ENCODE data around the gene GALNT7.

DNA sequence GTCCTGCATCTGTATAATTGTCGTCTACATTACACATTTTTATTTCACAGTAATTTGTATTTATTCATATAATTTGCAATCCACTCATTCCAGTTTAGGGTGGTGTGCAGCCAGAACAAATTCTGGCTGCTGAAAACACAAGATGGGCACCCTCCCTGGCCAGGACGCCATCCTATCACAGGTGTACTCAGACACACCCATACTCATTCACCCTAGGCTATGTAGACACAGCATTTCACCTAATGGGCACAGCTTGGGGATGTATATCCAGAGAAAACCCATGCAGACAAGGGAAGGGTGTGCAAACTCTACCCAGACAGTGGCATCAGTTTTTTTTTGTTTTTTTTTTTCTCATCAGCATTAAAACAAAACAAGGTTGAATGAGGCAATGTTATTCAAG lies 92.4 kb downstream of the GALNT7 start:
- TF ChIP-seq, protein P1, sequence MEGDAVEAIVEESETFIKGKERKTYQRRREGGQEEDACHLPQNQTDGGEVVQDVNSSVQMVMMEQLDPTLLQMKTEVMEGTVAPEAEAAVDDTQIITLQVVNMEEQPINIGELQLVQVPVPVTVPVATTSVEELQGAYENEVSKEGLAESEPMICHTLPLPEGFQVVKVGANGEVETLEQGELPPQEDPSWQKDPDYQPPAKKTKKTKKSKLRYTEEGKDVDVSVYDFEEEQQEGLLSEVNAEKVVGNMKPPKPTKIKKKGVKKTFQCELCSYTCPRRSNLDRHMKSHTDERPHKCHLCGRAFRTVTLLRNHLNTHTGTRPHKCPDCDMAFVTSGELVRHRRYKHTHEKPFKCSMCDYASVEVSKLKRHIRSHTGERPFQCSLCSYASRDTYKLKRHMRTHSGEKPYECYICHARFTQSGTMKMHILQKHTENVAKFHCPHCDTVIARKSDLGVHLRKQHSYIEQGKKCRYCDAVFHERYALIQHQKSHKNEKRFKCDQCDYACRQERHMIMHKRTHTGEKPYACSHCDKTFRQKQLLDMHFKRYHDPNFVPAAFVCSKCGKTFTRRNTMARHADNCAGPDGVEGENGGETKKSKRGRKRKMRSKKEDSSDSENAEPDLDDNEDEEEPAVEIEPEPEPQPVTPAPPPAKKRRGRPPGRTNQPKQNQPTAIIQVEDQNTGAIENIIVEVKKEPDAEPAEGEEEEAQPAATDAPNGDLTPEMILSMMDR (IDR thresholded peaks at IDR 0.05), result no peak
- no peak for TF ChIP-seq POLR2A (IDR thresholded peaks at IDR 0.05)

All from Peyer's patch (tissue), 4 donors.